Measurements from ENCODE around the gene ABCC3.

Gene ABCC3

GRCh38 chr17:50586421-50587247, 48.0 kb upstream of the ABCC3 start:
- TF ChIP-seq CTCF (IDR thresholded peaks at IDR 0.05; ENCODE audit: low read depth, low read length, poor library complexity, severe bottlenecking) (no peak), EZH2phosphoT487 (IDR thresholded peaks at IDR 0.05; ENCODE audit: borderline replicate concordance, low read length) (no peak)

GRCh38 chr17:50587571-50587970, 47.1 kb upstream of the ABCC3 start:
- H3K4me1 ChIP-seq (ENCODE audit: control insufficient read depth, low read length): no peaks in the 10 kb centered on the region
- no peak overlapping the region for H3K4me3 ChIP-seq (ENCODE audit: low read length)
- no peak for TF ChIP-seq CTCF (IDR thresholded peaks at IDR 0.05; ENCODE audit: low read depth, low read length, poor library complexity, severe bottlenecking)
- TF ChIP-seq EZH2phosphoT487 (IDR thresholded peaks at IDR 0.05; ENCODE audit: borderline replicate concordance, low read length): no peak
- H3K9me2 ChIP-seq (replicated peaks; ENCODE audit: control insufficient read depth, low read length): no peaks in the 10 kb centered on the region
- no peaks in the 10 kb centered on the region for H4K20me1 ChIP-seq (ENCODE audit: control insufficient read depth, insufficient read depth, low read depth, low read length)
- no peaks in the 10 kb centered on the region for H3F3A ChIP-seq (ENCODE audit: control insufficient read depth, insufficient read depth)
- H3K9me3 ChIP-seq (ENCODE audit: control insufficient read depth, insufficient read depth, low read length): no peaks in the 10 kb centered on the region
- H3K27ac ChIP-seq (ENCODE audit: low read depth, low read length): no peak overlapping the region
- no peaks in the 10 kb centered on the region for H3K36me3 ChIP-seq (ENCODE audit: control insufficient read depth, low read length)
- H3K79me2 ChIP-seq (ENCODE audit: control insufficient read depth, low read length): no peaks in the 10 kb centered on the region
- no peak overlapping the region for H3K4me2 ChIP-seq (ENCODE audit: low read length)
- peaks cover 11% of the 10 kb centered on the region; the same call in 1 of the 2 replicates for H3K27me3 ChIP-seq (ENCODE audit: control insufficient read depth, low read length)

More at GRCh38 chr17:50586421-50587247, 48.0 kb upstream of the ABCC3 start:
- Histone ChIP-seq H3K9me2 (replicated peaks; ENCODE audit: control insufficient read depth, low read length) (no peaks in the 10 kb centered on the region), H3K27me3 (ENCODE audit: control insufficient read depth, low read length) (peaks cover 11% of the 10 kb centered on the region; the same call in 1 of the 2 replicates), H3K4me2 (ENCODE audit: low read length) (no peak overlapping the region), H3K4me3 (ENCODE audit: low read length) (no peak overlapping the region), H3K36me3 (ENCODE audit: control insufficient read depth, low read length) (no peaks in the 10 kb centered on the region), H3F3A (ENCODE audit: control insufficient read depth, insufficient read depth) (no peaks in the 10 kb centered on the region), H3K79me2 (ENCODE audit: control insufficient read depth, low read length) (no peaks in the 10 kb centered on the region), H4K20me1 (ENCODE audit: control insufficient read depth, insufficient read depth, low read depth, low read length) (no peaks in the 10 kb centered on the region), H3K4me1 (ENCODE audit: control insufficient read depth, low read length) (no peaks in the 10 kb centered on the region), H3K27ac (ENCODE audit: low read depth, low read length) (no peak overlapping the region), H3K9me3 (ENCODE audit: control insufficient read depth, insufficient read depth, low read length) (no peaks in the 10 kb centered on the region)

- H3K79me2 ChIP-seq (ENCODE audit: control insufficient read depth, low read length): no peaks in the 10 kb centered on the region
- no peak overlapping the region for H3K27ac ChIP-seq (ENCODE audit: low read depth, low read length)
- H3K9me2 ChIP-seq (replicated peaks; ENCODE audit: control insufficient read depth, low read length): no peaks in the 10 kb centered on the region
- no peaks in the 10 kb centered on the region for H3K4me1 ChIP-seq (ENCODE audit: control insufficient read depth, low read length)
- no peaks in the 10 kb centered on the region for H3K9me3 ChIP-seq (ENCODE audit: control insufficient read depth, insufficient read depth, low read length)
- H4K20me1 ChIP-seq (ENCODE audit: control insufficient read depth, insufficient read depth, low read depth, low read length): no peaks in the 10 kb centered on the region
- H3K27me3 ChIP-seq (ENCODE audit: control insufficient read depth, low read length): peaks cover 11% of the 10 kb centered on the region; the same call in 1 of the 2 replicates
- no peak overlapping the region for H3K4me3 ChIP-seq (ENCODE audit: low read length)
- TF ChIP-seq EZH2phosphoT487 (IDR thresholded peaks at IDR 0.05; ENCODE audit: borderline replicate concordance, low read length): no peak
- no peak for TF ChIP-seq CTCF (IDR thresholded peaks at IDR 0.05; ENCODE audit: low read depth, low read length, poor library complexity, severe bottlenecking)
- H3F3A ChIP-seq (ENCODE audit: control insufficient read depth, insufficient read depth): no peaks in the 10 kb centered on the region
- H3K4me2 ChIP-seq (ENCODE audit: low read length): no peak overlapping the region
- no peaks in the 10 kb centered on the region for H3K36me3 ChIP-seq (ENCODE audit: control insufficient read depth, low read length)
Observed at GRCh38 chr17:50588391-50589049, 46.2 kb upstream of the ABCC3 start.

All from DOHH2 (cell line).